ENCODE data around the gene GIPR.

Gene GIPR

GRCh38 chr19:45630463-45630862 lies 37.6 kb upstream of the GIPR start:
- Mint-ChIP-seq H3K9me3 (no peaks in the 10 kb centered on the region), H3K36me3 (ENCODE audit: low read depth) (peaks cover 11% of the 10 kb centered on the region), H3K4me3 (no peak overlapping the region), H3K27ac (no peak overlapping the region), H3K4me1 (peaks cover 13% of the 10 kb centered on the region), H3K27me3 (ENCODE audit: low read depth, poor library complexity) (peaks cover 3% of the 10 kb centered on the region)
- no peak for DNase-seq
- TF ChIP-seq CTCF (IDR thresholded peaks at IDR 0.05) = no peak

DNA sequence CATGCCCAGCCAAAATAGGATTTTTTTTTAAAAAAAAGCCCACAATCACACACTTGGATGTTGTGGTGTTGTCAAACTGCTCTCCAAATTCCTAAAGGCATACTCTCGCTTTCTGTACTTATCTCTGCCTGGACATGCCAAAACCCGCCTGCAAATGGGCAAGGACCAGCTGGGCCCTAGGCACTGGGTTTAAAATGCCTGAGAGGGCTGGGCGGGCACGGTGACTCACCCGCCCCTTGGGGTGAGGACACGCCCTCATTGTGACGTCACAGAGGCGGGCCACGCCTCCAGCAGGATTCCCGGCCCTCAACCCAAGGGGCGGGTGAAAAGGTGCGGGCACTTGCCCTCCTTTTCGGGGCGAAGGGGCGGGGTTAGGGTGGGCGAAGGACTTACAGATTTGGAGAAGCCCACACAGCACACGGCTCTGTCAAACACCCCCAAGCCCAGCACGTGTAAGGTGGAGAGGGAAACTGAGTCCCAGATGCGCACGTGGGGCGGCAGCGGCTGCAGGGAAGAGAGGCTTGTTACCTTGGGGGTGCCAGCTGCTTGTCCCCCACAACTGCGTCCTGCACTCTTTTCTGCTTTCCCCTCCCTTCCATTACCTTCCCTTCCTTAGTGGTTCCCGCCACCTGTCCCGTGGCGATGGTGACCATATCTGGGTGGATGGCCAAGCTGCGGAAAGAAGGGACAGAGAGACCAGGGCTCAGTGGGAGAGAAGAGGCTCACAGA lies 35.4 kb upstream of the GIPR start:
- Mint-ChIP-seq H3K4me1 (peaks cover 10% of the 10 kb centered on the region), H3K4me3 (no peak overlapping the region), H3K27ac (peak overlapping the region; percentile 87), H3K9me3 (no peaks in the 10 kb centered on the region), H3K27me3 (ENCODE audit: low read depth, poor library complexity) (peaks cover under 1% of the 10 kb centered on the region), H3K36me3 (ENCODE audit: low read depth) (peaks cover 8% of the 10 kb centered on the region)
- peak; percentile 92 for DNase-seq
- TF ChIP-seq CTCF (IDR thresholded peaks at IDR 0.05) = no peak

DNA sequence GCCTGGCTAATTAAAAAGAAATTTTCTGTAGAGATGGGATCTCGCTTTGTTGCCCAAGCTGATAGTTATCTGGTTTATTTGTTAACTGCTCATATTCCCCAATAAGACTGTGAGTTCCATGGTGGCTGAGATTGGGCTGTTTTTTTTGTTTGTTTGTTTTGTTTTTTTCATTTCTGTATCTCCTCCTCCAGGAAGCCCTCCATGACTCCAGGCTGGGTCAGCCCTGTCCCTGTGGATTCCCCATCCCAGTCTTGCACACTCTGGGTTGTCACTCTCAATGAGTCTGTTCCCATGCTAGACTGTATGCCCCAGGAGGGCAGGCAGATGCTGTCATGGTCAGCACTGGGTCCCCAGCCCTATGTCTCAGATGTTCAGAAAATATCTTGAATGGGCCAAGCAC lies 31.7 kb upstream of the GIPR start:
- TF ChIP-seq CTCF (IDR thresholded peaks at IDR 0.05) = no peak
- H3K4me1 Mint-ChIP-seq = peaks cover 32% of the 10 kb centered on the region
- no peaks in the 10 kb centered on the region for H3K36me3 Mint-ChIP-seq (ENCODE audit: low read depth)
- no peak for DNase-seq
- no peak overlapping the region for H3K4me3 Mint-ChIP-seq
- H3K9me3 Mint-ChIP-seq = no peaks in the 10 kb centered on the region
- H3K27me3 Mint-ChIP-seq (ENCODE audit: low read depth, poor library complexity) = no peaks in the 10 kb centered on the region
- H3K27ac Mint-ChIP-seq = no peak overlapping the region

- no peak overlapping the region for H3K27ac Mint-ChIP-seq
- H3K36me3 Mint-ChIP-seq (ENCODE audit: low read depth) = no peaks in the 10 kb centered on the region
- peaks cover 36% of the 10 kb centered on the region for H3K4me1 Mint-ChIP-seq
- H3K4me3 Mint-ChIP-seq = peak overlapping the region; percentile 38
- no peaks in the 10 kb centered on the region for H3K27me3 Mint-ChIP-seq (ENCODE audit: low read depth, poor library complexity)
- no peaks in the 10 kb centered on the region for H3K9me3 Mint-ChIP-seq
- TF ChIP-seq CTCF (IDR thresholded peaks at IDR 0.05) = no peak
- DNase-seq = no peak
Observed at GRCh38 chr19:45636902-45637301, 31.1 kb upstream of the GIPR start.

- Mint-ChIP-seq H3K27me3 (ENCODE audit: low read depth, poor library complexity) (peaks cover 3% of the 10 kb centered on the region), H3K27ac (no peak overlapping the region), H3K9me3 (no peaks in the 10 kb centered on the region), H3K4me1 (peaks cover 30% of the 10 kb centered on the region), H3K36me3 (ENCODE audit: low read depth) (no peaks in the 10 kb centered on the region), H3K4me3 (peak overlapping the region; percentile 84)
- no peak for TF ChIP-seq CTCF (IDR thresholded peaks at IDR 0.05)
- no peak for DNase-seq
Observed at GRCh38 chr19:45637890-45638667, 29.9 kb upstream of the GIPR start.
